SU-DHL-6 (cell line): ENCODE results near the gene NCOA5.

Experiments
- H2AFZ ChIP-seq: fragments of 200-600 bp; sonication (generic); 2 replicates; pipeline ENCODE4 v1.6.1; 2014; ENCODE audit warnings: low read depth, mild to moderate bottlenecking, moderate library complexity, mixed read lengths, antibody characterized with exemption, low read length; ENCODE audit not compliant: severe bottlenecking
- H3F3A ChIP-seq: fragments of 200-600 bp; shearing (Covaris generic); 2 replicates; pipeline ENCODE4 v1.6.0; 2016; ENCODE audit warnings: antibody characterized with exemption, mild to moderate bottlenecking; ENCODE audit not compliant: insufficient read depth
- H3K27ac ChIP-seq: fragments of 200-600 bp; sonication (generic); 2 replicates; pipeline ENCODE4 v1.5.1; 2016; ENCODE audit warnings: low read depth, mild to moderate bottlenecking, low read length, moderate library complexity, mixed read lengths
- H3K27me3 ChIP-seq: fragments of 200-600 bp; sonication (generic), shearing (Covaris generic); 2 replicates; pipeline ENCODE4 v1.6.0; 2014; ENCODE audit warnings: mild to moderate bottlenecking, low read length
- H3K36me3 ChIP-seq: fragments of 200-600 bp; sonication (generic); 2 replicates; pipeline ENCODE4 v1.6.1; 2014; ENCODE audit warnings: mild to moderate bottlenecking, low read length, mixed read lengths
- H3K4me2 ChIP-seq: fragments of 300-600, 200-600 bp; shearing (Covaris generic), sonication (generic); 2 replicates; pipeline ENCODE4 v1.6.0; 2014; ENCODE audit warnings: low read length, low read depth, mild to moderate bottlenecking; ENCODE audit not compliant: poor library complexity, severe bottlenecking
- H3K4me3 ChIP-seq: fragments of 200-600 bp; sonication (generic); 2 replicates; pipeline ENCODE4 v1.5.1; 2014; ENCODE audit warnings: antibody characterized with exemption, low read length, mild to moderate bottlenecking, mixed read lengths; ENCODE audit not compliant: insufficient read depth, poor library complexity, severe bottlenecking
- H3K79me2 ChIP-seq: fragments of 200-600 bp; sonication (generic); 2 replicates; pipeline ENCODE4 v1.6.1; 2014; ENCODE audit warnings: mild to moderate bottlenecking, low read length, moderate library complexity; ENCODE audit not compliant: insufficient read depth
- H3K9ac ChIP-seq: fragments of 200-600 bp; sonication (generic); 2 replicates; pipeline ENCODE4 v1.7.0; 2014; ENCODE audit warnings: mild to moderate bottlenecking, low read length
- H3K9me2 ChIP-seq: fragments of 200-600 bp; sonication (generic); replicated peaks from 2 replicates; pipeline ENCODE4 v1.6.1; 2014; ENCODE audit warnings: low read length; ENCODE audit not compliant: insufficient read depth
- H3K9me3 ChIP-seq: fragments of 200-600 bp; sonication (generic); 2 replicates; pipeline ENCODE4 v1.6.1; 2014; ENCODE audit warnings: low read length, mixed read lengths; ENCODE audit not compliant: insufficient read depth
- H4K20me1 ChIP-seq: fragments of 200-600 bp; sonication (generic); 2 replicates; pipeline ENCODE4 v1.6.1; 2014; ENCODE audit warnings: low read depth, mild to moderate bottlenecking, antibody characterized with exemption, low read length, moderate library complexity, mixed read lengths
- EZH2phosphoT487 ChIP-seq: fragments of 200-600 bp; sonication (generic), shearing (Covaris generic); conservative IDR thresholded peaks from 2 replicates; pipeline ENCODE4 v1.6.1; 2018; ENCODE audit warnings: mild to moderate bottlenecking, antibody characterized with exemption, low read length, moderate library complexity, mixed read lengths
- TF ChIP-seq, protein P1 (sequence below): fragments of 200-600 bp; sonication (generic); IDR thresholded peaks from one replicate; pipeline ENCODE4 v1.5.1; 2017; ENCODE audit warnings: antibody characterized with exemption, mild to moderate bottlenecking, low read length, moderate library complexity; ENCODE audit not compliant: insufficient read depth, poor library complexity, severe bottlenecking

Gene NCOA5

GRCh38 chr20:46119547-46119946 is 29.8 kb upstream of the NCOA5 start:
- no peaks in the 10 kb centered on the region for H4K20me1 ChIP-seq
- H3K9me2 ChIP-seq, result no peaks in the 10 kb centered on the region
- H3K27me3 ChIP-seq, result no peaks in the 10 kb centered on the region
- no peaks in the 10 kb centered on the region for H3K9me3 ChIP-seq
- H3K27ac ChIP-seq, result peak overlapping the region; percentile 87
- H3K79me2 ChIP-seq, result peaks cover 27% of the 10 kb centered on the region
- peaks cover 22% of the 10 kb centered on the region for H3F3A ChIP-seq
- no peaks in the 10 kb centered on the region for H3K36me3 ChIP-seq
- H3K9ac ChIP-seq, result peak overlapping the region; percentile 59
- H3K4me2 ChIP-seq, result peak overlapping the region; percentile 92
- no peak overlapping the region for H2AFZ ChIP-seq
- H3K4me3 ChIP-seq, result peak overlapping the region; percentile 61
- TF ChIP-seq, protein P1, sequence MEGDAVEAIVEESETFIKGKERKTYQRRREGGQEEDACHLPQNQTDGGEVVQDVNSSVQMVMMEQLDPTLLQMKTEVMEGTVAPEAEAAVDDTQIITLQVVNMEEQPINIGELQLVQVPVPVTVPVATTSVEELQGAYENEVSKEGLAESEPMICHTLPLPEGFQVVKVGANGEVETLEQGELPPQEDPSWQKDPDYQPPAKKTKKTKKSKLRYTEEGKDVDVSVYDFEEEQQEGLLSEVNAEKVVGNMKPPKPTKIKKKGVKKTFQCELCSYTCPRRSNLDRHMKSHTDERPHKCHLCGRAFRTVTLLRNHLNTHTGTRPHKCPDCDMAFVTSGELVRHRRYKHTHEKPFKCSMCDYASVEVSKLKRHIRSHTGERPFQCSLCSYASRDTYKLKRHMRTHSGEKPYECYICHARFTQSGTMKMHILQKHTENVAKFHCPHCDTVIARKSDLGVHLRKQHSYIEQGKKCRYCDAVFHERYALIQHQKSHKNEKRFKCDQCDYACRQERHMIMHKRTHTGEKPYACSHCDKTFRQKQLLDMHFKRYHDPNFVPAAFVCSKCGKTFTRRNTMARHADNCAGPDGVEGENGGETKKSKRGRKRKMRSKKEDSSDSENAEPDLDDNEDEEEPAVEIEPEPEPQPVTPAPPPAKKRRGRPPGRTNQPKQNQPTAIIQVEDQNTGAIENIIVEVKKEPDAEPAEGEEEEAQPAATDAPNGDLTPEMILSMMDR, result no peak
- no peak for TF ChIP-seq EZH2phosphoT487

DNA sequence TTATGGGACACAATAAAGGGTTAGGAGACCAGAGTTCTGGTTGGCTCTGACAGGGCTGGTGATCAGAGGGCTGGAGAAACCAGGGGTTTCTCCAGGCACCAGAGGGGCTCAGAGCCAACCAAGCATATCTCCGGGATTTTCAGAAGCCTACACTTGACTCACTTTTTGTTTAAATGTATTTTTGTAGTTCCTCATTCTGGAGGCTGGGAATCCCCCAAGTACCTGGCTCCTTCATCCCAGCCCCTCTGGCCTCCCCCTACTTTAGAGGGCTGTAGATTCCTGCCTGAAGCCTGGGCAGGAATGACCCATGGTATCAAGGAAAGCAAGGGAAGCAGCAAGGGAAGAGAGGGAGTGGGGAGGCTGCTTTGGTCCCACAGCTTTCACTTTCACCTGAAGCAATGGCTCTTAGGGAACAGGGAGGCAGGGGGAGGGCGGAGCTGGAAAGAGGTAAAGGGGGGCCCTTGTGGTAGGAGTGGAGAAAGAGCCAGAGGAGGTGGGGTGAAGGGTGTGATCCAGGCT is 29.3 kb upstream of the NCOA5 start:
- TF ChIP-seq, protein P1, result no peak
- TF ChIP-seq EZH2phosphoT487, result no peak
- no peak overlapping the region for H2AFZ ChIP-seq
- H3K9me3 ChIP-seq, result no peaks in the 10 kb centered on the region
- peak overlapping the region; percentile 61 for H3K4me3 ChIP-seq
- H3K9me2 ChIP-seq, result no peaks in the 10 kb centered on the region
- H3F3A ChIP-seq, result peaks cover 22% of the 10 kb centered on the region
- H3K27ac ChIP-seq, result peak overlapping the region; percentile 87
- H3K36me3 ChIP-seq, result no peaks in the 10 kb centered on the region
- H3K27me3 ChIP-seq, result no peaks in the 10 kb centered on the region
- H4K20me1 ChIP-seq, result no peaks in the 10 kb centered on the region
- H3K79me2 ChIP-seq, result peaks cover 27% of the 10 kb centered on the region
- H3K9ac ChIP-seq, result peak overlapping the region; percentile 59
- H3K4me2 ChIP-seq, result peak overlapping the region; percentile 92

DNA sequence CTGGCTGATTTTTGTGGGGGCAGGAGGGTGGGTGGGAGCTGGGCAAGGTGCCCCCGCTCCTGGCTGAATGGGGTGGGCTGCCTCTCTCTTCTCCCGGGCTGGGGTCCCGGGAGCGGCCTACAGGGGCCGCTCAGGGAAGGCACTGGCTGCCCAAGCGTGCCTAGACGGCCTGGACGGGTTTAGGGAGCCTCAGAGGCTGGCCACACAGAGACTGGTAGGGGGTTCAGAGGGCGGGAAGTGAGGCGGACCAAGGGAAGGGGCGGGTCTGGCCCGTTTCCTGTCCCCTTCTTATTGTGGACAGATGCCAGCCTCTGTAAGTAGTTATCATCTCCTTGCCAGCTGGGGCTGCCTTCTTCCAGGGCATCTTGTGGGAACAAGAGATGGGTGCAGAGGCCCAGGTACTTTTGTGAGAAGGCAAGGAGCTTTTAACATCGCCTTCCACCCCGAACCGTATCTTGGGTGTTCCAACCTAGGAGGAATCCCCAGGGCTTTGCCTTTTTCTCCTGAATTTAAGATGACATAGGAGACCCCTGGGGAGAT is 28.8 kb upstream of the NCOA5 start:
- Histone ChIP-seq H3K27ac (peak overlapping the region; percentile 87), H3K4me2 (peak overlapping the region; percentile 92)
- TF ChIP-seq, protein P1, result no peak
- TF ChIP-seq EZH2phosphoT487, result no peak

More for the DNA sequence above, 28.8 kb upstream of the NCOA5 start:
- peaks cover 22% of the 10 kb centered on the region for H3F3A ChIP-seq
- H3K79me2 ChIP-seq, result peaks cover 27% of the 10 kb centered on the region
- no peaks in the 10 kb centered on the region for H3K9me3 ChIP-seq
- peak overlapping the region; percentile 79 for H2AFZ ChIP-seq
- no peaks in the 10 kb centered on the region for H3K9me2 ChIP-seq
- H3K36me3 ChIP-seq, result no peaks in the 10 kb centered on the region
- H4K20me1 ChIP-seq, result no peaks in the 10 kb centered on the region
- H3K27me3 ChIP-seq, result no peaks in the 10 kb centered on the region
- H3K4me3 ChIP-seq, result peak overlapping the region; percentile 61
- H3K9ac ChIP-seq, result peak overlapping the region; percentile 59
